Panc1 (cell line): ENCODE results near the gene CCDC177. TPM values are rescaled to one million over a fixed set of nuclear protein-coding genes. Genes with fewer than 3 reads are reported as not detected.

ENCODE experiments used
- ATAC-seq: fragments of 200-7000 bp; cut with Tn5 transposase; 2 replicates; pipeline ENCODE4 v1.9.1; 2020; ENCODE audit warnings: mild to moderate bottlenecking, moderate library complexity
- BruUV-seq: library from RNA; stranded (reverse); fragments of 400-500 nt; replicated peaks from 2 replicates; lab custom pipeline; 2021; lab: Mats Ljungman, UMichigan
- CTCF ChIA-PET: fragments of 300-600 bp; sonication (Branson Sonifier 250); formaldehyde crosslinking; loops from one replicate; lab custom pipeline; 2022; ENCODE audit warnings: antibody characterized with exemption; lab: Charles Lee
- POLR2A ChIA-PET: fragments of 300-600 bp; sonication (Branson Sonifier 250); formaldehyde crosslinking; loops from one replicate; lab custom pipeline; 2022; ENCODE audit warnings: antibody characterized with exemption; lab: Charles Lee
- DNase-seq: peaks from one replicate; pipeline ENCODE4 v3.0.0-alpha.2; 2010; ENCODE audit warnings: low read depth, low spot score
- H3K27ac ChIP-seq: 2 replicates; pipeline ENCODE4 v1.5.1; 2011; ENCODE audit warnings: mild to moderate bottlenecking, low read length, inconsistent platforms
- H3K27me3 ChIP-seq: fragments of 200-500 bp; sonication (Bioruptor generic); 2 replicates; pipeline ENCODE4 v1.6.0; 2014; ENCODE audit warnings: low read length, inconsistent platforms; ENCODE audit not compliant: control insufficient read depth, insufficient read depth
- H3K36me3 ChIP-seq: fragments of 200-500 bp; sonication (Bioruptor generic); 2 replicates; pipeline ENCODE4 v1.5.1; 2014; ENCODE audit warnings: inconsistent platforms, mild to moderate bottlenecking, low read length, moderate library complexity; ENCODE audit not compliant: control insufficient read depth, insufficient read depth
- H3K4me1 ChIP-seq: 2 replicates; pipeline ENCODE4 v1.5.1; 2011; ENCODE audit warnings: inconsistent platforms, mild to moderate bottlenecking, low read length, moderate library complexity; ENCODE audit not compliant: control insufficient read depth, insufficient read depth
- H3K4me3 ChIP-seq, 2 experiments: 2 replicates each; pipeline ENCODE4 v1.5.1; 2011 to 2012; ENCODE audit warnings: low read depth in 2 of 2, low read length in 2 of 2, mild to moderate bottlenecking in 2 of 2, inconsistent platforms in 1 of 2, moderate library complexity in 1 of 2
- H3K9me3 ChIP-seq: fragments of 200-500 bp; sonication (Bioruptor generic); 2 replicates; pipeline ENCODE4 v1.5.1; 2014; ENCODE audit warnings: low read depth, mild to moderate bottlenecking, inconsistent platforms, low read length, moderate library complexity; ENCODE audit not compliant: control insufficient read depth, insufficient read depth
- CTCF ChIP-seq: fragments of 450-650 bp; IDR thresholded peaks from 2 replicates; pipeline ENCODE4 v1.5.1; 2017; ENCODE audit warnings: mild to moderate bottlenecking
- POLR2AphosphoS5 ChIP-seq: IDR thresholded peaks from 2 replicates; pipeline ENCODE4 v1.6.1; 2012; ENCODE audit warnings: mild to moderate bottlenecking, low read depth, low read length, moderate library complexity
- REST ChIP-seq, 2 experiments: IDR thresholded peaks; 2 replicates each; pipeline ENCODE4 v1.6.1; 2011 to 2012; ENCODE audit warnings: low read depth in 2 of 2, control low read depth in 1 of 2, low read length in 1 of 2, mild to moderate bottlenecking in 1 of 2, moderate library complexity in 1 of 2; ENCODE audit not compliant: insufficient read depth in 1 of 2
- SIN3A ChIP-seq: IDR thresholded peaks from 2 replicates; pipeline ENCODE4 v1.6.1; 2012; ENCODE audit warnings: low read depth, mild to moderate bottlenecking, low read length, moderate library complexity, borderline replicate concordance; ENCODE audit not compliant: insufficient read depth
- TCF7L2 ChIP-seq: IDR thresholded peaks from 2 replicates; pipeline ENCODE4 v1.6.1; 2011; ENCODE audit warnings: mild to moderate bottlenecking, low read depth, low read length, inconsistent platforms
- in situ Hi-C: cut with HindIII; loops from 2 replicates; pipeline ENCODE4 v1.10.0; 2016; ENCODE audit warnings: low sequenced_read_pairs, low pct_unique_long_range_greater_than_20kb
- intact Hi-C: fragments of 100-400 bp; cut with micrococcal nuclease; formaldehyde crosslinking; loops from one replicate; pipeline ENCODE4 v1.10.0; 2022; ENCODE audit not compliant: unreplicated experiment
- total RNA-seq: library from RNA; stranded (reverse); gene quantifications from one replicate; pipeline ENCODE4 v1.2.1, GENCODE V29; 2021; ENCODE audit not compliant: unreplicated experiment

The CCDC177 gene
- total RNA-seq, 1 experiment from 2014 or later = not detected

DNA sequence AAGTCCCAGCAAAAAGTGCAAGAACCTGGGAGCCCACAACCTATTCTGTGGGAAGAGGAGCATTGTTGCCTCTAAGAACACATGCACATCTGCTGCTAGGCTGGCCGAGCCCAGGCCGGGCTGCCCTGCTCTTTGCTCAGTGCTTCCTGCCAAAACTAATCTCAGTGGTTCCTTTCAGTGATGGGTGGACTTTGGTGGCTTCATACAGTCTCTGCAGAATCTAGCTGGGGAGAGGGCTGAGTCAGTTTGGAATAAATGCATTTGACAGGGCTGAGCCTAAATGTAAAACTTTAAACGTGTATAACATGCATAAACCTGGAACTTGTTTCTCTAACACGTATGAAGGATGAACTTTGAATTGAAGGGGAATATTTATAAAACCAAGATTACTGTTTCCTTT, 44.6 kb downstream of the CCDC177 start:
- no peaks in the 10 kb centered on the region for H3K36me3 ChIP-seq
- ChIA-PET POLR2A (interaction anchor here (0.5 kb wide), 1 partner anchor 470 kb away, joined by 4 read pairs; no protein-coding TSS in a partner anchor), CTCF (no interaction called here)
- H3K9me3 ChIP-seq = no peaks in the 10 kb centered on the region
- intact Hi-C loops = no loop called here
- DNase-seq (no peak), ATAC-seq (no peak)
- no peak overlapping the region for H3K4me3 ChIP-seq
- no peaks in the 10 kb centered on the region for H3K4me1 ChIP-seq
- H3K27ac ChIP-seq = no peak overlapping the region
- in situ Hi-C loops = no loop called here
- H3K27me3 ChIP-seq = no peaks in the 10 kb centered on the region
- no TSS peak for BruUV-seq
- no peak for TF ChIP-seq SIN3A
- TF ChIP-seq POLR2AphosphoS5 = no peak
- no peak for TF ChIP-seq CTCF
- TF ChIP-seq TCF7L2 = no peak
- no peak for TF ChIP-seq REST (IDR thresholded peaks at IDR 0.05; ENCODE audit: insufficient read depth in 1 of 2, low read depth in 2 of 2, low read length in 1 of 2)

GRCh38 chr14:69529563-69529962, 45.1 kb downstream of the CCDC177 start:
- POLR2A ChIA-PET = interaction anchor here (0.5 kb wide), 1 partner anchor 470 kb away, joined by 4 read pairs; no protein-coding TSS in a partner anchor
- no peak overlapping the region for H3K4me3 ChIP-seq
- H3K27me3 ChIP-seq = no peaks in the 10 kb centered on the region
- TF ChIP-seq SIN3A (no peak), REST (IDR thresholded peaks at IDR 0.05; ENCODE audit: insufficient read depth in 1 of 2, low read depth in 2 of 2, low read length in 1 of 2) (no peak), CTCF (no peak), POLR2AphosphoS5 (no peak), TCF7L2 (no peak)
- no peak overlapping the region for H3K27ac ChIP-seq
- no peaks in the 10 kb centered on the region for H3K9me3 ChIP-seq
- intact Hi-C loops (no loop called here), in situ Hi-C loops (no loop called here)
- H3K4me1 ChIP-seq = no peaks in the 10 kb centered on the region
- H3K36me3 ChIP-seq = no peaks in the 10 kb centered on the region
- ATAC-seq (no peak), DNase-seq (no peak)
- CTCF ChIA-PET = no interaction called here
- no TSS peak for BruUV-seq
